Measurements from ENCODE around the gene KCNG2.

The KCNG2 gene

DNA sequence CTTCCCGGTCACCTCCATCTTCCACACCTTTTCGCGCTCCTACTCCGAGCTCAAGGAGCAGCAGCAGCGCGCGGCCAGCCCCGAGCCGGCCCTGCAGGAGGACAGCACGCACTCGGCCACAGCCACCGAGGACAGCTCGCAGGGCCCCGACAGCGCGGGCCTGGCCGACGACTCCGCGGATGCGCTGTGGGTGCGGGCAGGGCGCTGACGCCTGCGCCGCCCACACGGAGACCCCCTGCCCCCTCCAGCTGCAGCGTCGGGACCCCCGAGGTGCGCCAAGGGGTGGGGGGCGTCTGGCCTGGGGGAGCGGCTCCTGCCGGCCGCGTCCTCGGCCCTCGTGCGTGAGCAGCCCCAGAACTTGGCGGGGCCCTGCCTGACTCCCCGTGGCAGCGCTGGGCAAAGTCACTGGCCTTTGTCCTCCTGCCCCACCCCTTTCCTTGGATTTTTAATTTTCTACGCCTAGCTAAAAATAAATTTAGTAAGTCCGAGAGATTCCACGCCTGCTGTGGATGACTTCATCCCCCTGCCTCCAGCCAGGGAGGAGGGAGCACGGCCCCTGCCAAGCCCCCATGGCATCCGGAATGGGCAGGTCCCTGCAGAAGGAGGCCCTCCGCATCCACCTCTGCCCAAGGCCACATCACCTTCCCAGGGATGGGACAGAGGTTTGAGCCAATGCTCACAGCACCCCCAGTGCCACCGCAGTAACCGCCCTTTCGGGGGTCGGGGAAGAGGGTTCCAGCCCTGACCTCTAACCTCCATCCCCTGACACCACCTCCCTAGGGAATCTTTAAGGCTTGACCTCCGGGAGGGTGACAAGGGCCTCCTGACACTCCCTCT is 102.1 kb downstream of the KCNG2 start:
- TF ChIP-seq, protein P1, sequence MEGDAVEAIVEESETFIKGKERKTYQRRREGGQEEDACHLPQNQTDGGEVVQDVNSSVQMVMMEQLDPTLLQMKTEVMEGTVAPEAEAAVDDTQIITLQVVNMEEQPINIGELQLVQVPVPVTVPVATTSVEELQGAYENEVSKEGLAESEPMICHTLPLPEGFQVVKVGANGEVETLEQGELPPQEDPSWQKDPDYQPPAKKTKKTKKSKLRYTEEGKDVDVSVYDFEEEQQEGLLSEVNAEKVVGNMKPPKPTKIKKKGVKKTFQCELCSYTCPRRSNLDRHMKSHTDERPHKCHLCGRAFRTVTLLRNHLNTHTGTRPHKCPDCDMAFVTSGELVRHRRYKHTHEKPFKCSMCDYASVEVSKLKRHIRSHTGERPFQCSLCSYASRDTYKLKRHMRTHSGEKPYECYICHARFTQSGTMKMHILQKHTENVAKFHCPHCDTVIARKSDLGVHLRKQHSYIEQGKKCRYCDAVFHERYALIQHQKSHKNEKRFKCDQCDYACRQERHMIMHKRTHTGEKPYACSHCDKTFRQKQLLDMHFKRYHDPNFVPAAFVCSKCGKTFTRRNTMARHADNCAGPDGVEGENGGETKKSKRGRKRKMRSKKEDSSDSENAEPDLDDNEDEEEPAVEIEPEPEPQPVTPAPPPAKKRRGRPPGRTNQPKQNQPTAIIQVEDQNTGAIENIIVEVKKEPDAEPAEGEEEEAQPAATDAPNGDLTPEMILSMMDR (IDR thresholded peaks at IDR 0.05; ENCODE audit: poor library complexity, severe bottlenecking): no peak

DNA sequence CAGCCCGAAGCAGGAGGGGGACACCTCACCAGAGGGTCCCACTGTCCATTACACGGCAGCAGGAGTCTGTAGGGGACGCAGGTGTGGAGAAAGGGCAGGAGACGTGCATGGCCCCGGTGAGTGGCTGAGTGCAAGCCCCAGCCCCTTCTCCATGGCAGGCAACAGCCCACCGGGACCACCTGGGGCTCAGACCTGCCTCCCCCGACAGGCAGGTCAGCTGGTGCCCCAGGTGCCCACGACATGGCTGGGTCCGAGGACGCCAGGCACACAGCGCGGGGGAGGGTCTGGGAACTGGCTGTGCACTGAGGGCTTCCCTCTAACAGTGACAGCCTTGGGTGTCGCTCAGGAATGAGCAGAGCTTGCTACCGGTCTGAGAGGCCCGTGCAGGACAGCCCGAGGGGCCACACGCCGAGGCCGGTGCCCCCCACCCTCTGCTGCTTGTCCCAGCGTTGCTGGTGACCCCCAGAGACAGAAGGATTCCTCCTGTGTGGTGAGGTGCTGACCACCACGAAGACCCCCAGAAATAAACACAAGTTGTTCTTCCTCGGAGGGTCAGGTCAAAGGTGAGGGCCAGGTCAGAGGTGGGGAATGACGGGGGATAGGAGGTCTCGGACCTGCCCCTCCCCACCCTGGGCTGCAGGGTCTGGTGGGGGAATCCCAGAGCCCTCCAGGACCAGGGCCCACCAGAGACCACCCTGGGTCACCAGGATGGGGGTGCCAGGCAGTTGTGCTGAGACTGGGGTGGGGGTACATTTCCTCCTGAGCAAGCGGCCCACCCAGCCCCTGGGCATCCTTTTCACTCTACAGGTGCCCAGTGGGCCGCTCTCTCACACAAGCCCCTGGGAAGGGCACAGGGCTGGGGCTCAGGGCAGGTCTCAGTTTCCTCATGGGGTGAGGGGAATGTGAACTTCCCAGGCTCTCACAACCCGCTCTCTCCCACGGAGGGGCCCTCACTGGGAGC is 103.2 kb downstream of the KCNG2 start:
- Histone ChIP-seq H3K36me3 (ENCODE audit: low read depth) (no peaks in the 10 kb centered on the region), H3K9me3 (ENCODE audit: severe bottlenecking) (peaks cover 17% of the 10 kb centered on the region), H3K4me1 (ENCODE audit: insufficient read depth, poor library complexity, severe bottlenecking) (no peaks in the 10 kb centered on the region), H3K27me3 (ENCODE audit: insufficient read depth, poor library complexity, severe bottlenecking) (no peaks in the 10 kb centered on the region), H3K27ac (ENCODE audit: poor library complexity, severe bottlenecking) (no peak overlapping the region), H3K4me3 (ENCODE audit: severe bottlenecking) (no peak overlapping the region)
- peak; percentile 43 for DNase-seq (ENCODE audit: low spot score)
- ATAC-seq (ENCODE audit: low read depth): no peak
- TF ChIP-seq, protein P1 (IDR thresholded peaks at IDR 0.05; ENCODE audit: poor library complexity, severe bottlenecking): no peak

More for the DNA sequence above, 102.1 kb downstream of the KCNG2 start:
- no peak overlapping the region for H3K27ac ChIP-seq (ENCODE audit: poor library complexity, severe bottlenecking)
- no peak overlapping the region for H3K4me3 ChIP-seq (ENCODE audit: severe bottlenecking)
- H3K27me3 ChIP-seq (ENCODE audit: insufficient read depth, poor library complexity, severe bottlenecking): no peaks in the 10 kb centered on the region
- DNase-seq (ENCODE audit: low spot score): peak; percentile 45
- no peaks in the 10 kb centered on the region for H3K36me3 ChIP-seq (ENCODE audit: low read depth)
- peaks cover 21% of the 10 kb centered on the region for H3K9me3 ChIP-seq (ENCODE audit: severe bottlenecking)
- ATAC-seq (ENCODE audit: low read depth): no peak
- no peaks in the 10 kb centered on the region for H3K4me1 ChIP-seq (ENCODE audit: insufficient read depth, poor library complexity, severe bottlenecking)

DNA sequence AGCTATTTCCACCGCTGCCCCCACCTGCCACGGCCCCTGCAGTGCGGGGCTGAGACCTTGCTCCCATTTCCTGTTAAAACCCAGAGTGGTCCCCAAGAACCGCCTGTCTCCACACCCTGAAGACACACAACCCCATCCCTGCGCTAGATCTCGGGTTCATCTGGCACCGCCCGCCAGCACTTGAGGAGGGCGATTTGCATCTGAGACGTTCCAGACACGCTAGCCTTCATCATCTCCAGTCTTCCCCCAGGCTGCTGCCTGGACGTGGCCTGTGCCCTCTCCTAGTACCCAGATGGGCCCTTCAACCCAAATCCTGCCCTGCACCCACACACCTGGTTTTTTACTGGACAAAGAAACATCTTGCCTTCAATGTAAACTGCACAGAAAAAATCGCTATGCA is 103.9 kb downstream of the KCNG2 start:
- H3K4me1 ChIP-seq (ENCODE audit: insufficient read depth, poor library complexity, severe bottlenecking): no peaks in the 10 kb centered on the region
- TF ChIP-seq, protein P1 (IDR thresholded peaks at IDR 0.05; ENCODE audit: poor library complexity, severe bottlenecking): no peak
- no peaks in the 10 kb centered on the region for H3K27me3 ChIP-seq (ENCODE audit: insufficient read depth, poor library complexity, severe bottlenecking)
- DNase-seq (ENCODE audit: low spot score): no peak
- H3K9me3 ChIP-seq (ENCODE audit: severe bottlenecking): peaks cover 16% of the 10 kb centered on the region
- no peak overlapping the region for H3K27ac ChIP-seq (ENCODE audit: poor library complexity, severe bottlenecking)
- ATAC-seq (ENCODE audit: low read depth): no peak
- H3K36me3 ChIP-seq (ENCODE audit: low read depth): no peaks in the 10 kb centered on the region
- H3K4me3 ChIP-seq (ENCODE audit: severe bottlenecking): no peak overlapping the region

DNA sequence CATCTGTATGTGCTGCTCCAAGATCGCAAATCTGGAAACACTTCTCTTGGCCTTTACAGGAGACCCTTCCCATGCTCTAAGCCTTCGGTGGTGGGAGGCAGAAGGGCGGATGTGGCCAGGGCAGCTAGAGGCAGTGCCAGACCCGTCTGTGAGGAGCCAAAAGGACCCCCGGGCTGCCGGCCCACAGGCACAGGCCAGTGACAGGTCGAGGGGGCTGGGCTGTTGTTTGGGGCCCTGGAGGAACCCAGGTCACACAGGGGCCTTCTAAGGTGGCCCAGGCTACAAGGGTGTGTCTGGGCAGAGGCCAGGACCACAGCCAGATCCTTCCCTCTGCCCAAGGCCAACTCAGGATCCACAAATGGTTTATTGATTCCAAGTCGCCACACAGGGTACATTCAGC is 104.3 kb downstream of the KCNG2 start:
- ATAC-seq (ENCODE audit: low read depth) (no peak), DNase-seq (ENCODE audit: low spot score) (no peak)
- Histone ChIP-seq H3K4me1 (ENCODE audit: insufficient read depth, poor library complexity, severe bottlenecking) (no peaks in the 10 kb centered on the region), H3K4me3 (ENCODE audit: severe bottlenecking) (no peak overlapping the region), H3K27ac (ENCODE audit: poor library complexity, severe bottlenecking) (no peak overlapping the region), H3K9me3 (ENCODE audit: severe bottlenecking) (peaks cover 15% of the 10 kb centered on the region), H3K36me3 (ENCODE audit: low read depth) (no peaks in the 10 kb centered on the region), H3K27me3 (ENCODE audit: insufficient read depth, poor library complexity, severe bottlenecking) (no peaks in the 10 kb centered on the region)
- TF ChIP-seq, protein P1 (IDR thresholded peaks at IDR 0.05; ENCODE audit: poor library complexity, severe bottlenecking): no peak

Measured in RWPE2 (cell line).